GM12872 (cell line): ENCODE measurements around the gene FAF2.

ENCODE experiments used
- CTCF ChIP-seq: IDR thresholded peaks from 3 replicates; pipeline ENCODE4 v1.5.1; 2011; ENCODE audit warnings: low read depth, mild to moderate bottlenecking, low read length, moderate library complexity; ENCODE audit not compliant: insufficient read depth

FAF2 gene

DNA sequence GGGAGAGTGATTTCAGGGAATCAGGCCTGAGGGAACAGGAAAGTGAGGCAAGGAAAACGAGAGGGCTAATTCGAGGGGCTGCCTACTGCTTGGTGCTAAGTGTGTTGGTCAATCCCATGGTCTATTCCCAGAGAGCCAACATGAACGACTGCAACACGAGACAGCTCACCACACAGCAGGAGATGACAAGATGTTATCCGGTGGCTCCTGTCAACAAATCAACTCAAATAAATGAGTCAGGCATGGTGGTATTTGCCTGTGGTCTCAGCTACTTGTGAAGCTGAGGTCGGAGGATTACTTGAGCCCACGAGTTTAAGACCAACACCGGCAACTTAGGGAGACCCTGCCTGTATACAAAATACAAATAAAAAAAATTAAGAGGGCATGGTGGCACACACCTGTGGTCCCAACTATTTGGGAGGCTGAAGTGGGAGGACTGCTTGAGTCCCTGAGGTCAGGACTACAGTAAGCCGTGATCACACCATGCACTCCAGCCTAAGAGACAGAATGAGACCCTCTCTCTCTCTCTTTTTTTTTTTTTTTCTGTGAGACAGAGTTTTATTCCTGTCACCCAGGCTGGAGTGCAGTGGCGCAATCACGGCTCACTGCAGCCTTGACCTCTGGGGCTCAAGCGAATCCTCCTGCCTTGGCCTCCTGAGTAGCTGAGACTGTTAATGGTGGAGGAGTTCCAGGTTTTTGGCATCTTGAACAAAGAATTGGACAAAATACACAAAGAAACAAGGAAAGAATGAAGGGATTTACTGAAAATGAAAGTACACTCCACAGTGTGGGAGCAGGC is 9.0 kb upstream of the FAF2 start:
- no peak for TF ChIP-seq CTCF

DNA sequence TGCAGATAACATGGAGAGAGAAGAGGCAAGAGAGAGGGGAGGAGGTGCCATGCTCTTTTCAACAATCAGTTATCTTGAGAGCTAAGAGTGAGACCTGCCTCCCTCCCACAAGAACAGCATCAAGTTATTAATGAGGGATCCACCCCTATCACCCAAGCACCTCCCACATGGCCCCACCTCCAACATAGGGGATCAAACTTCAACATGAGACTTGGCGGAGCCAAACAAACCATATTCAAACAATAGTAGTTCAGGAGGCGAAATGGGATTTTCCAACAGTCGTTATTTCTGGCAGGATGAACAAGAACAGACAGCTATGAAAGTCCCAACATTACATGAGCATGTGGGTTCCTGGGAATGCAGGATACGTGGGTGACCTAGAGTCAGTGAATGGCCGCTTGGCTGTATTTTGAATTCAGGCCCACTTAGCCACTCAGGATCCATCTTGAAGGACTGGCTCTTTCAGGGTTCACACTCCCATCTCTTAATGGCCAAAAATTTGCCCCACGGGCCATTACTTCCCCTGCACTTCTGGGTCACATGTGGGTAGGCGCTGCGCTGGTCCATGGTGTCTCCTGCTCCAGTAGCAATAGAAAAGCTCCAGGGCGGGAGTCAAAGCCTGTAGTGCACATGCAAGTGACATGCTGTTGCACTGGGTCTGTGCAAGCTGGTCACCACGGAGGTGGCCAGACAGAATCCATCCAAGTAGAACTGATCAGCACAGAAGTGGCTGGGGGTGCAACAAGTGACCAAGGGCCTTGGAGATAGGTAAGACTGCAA is 7.1 kb upstream of the FAF2 start:
- no peak for TF ChIP-seq CTCF

DNA sequence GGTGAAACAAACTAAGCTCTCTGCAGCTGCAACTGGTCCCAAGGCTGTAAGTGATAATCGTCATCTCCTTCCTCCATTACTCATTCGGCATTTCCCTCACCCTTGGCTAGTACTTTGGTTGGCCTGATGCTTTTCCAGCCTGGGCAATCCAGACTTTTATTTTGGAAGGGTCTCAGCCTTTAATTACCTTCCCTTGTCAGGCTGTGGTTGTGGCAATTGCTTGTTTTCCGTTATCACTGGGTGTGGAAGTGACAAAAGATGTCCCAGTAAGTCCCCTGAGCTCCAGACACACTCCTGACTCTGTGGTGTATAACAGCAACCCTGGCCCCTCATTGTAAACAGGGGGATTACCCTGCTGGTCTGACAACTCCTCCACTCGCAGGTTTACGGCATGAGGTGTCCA is 6.3 kb upstream of the FAF2 start:
- no peak for TF ChIP-seq CTCF

- no peak for TF ChIP-seq CTCF
Observed at GRCh38 chr5:176444742-176445141, 3.4 kb upstream of the FAF2 start.

DNA sequence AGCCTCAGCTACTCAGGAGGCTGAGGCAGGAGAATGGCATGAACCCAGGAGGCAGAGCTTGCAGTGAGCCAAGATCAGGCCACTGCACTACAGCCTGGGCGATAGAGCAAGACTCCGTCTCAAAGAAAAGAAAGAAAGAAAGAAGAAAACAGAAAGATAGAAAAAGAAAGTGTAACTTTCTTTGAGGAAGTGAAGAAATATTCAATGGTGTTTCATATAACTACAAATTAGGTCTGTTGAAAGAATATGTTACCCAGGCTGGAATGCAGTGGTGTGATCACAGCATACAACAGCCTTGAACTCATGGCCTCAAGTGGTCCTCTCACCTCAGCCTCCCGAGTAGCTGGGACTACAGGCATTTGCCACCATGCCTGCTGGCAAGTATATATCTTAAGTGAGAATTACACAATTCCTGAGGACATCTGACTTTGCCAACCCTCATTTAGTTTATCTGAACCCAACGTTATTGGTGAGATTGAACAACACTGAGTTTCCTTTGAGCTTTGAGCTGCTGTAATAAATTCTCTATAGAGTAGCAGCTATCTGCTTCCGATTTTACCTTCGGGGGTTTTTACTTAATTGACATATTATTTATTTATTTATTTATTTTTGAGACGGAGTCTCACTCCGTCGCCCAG is 2.0 kb upstream of the FAF2 start:
- no peak for TF ChIP-seq CTCF

DNA sequence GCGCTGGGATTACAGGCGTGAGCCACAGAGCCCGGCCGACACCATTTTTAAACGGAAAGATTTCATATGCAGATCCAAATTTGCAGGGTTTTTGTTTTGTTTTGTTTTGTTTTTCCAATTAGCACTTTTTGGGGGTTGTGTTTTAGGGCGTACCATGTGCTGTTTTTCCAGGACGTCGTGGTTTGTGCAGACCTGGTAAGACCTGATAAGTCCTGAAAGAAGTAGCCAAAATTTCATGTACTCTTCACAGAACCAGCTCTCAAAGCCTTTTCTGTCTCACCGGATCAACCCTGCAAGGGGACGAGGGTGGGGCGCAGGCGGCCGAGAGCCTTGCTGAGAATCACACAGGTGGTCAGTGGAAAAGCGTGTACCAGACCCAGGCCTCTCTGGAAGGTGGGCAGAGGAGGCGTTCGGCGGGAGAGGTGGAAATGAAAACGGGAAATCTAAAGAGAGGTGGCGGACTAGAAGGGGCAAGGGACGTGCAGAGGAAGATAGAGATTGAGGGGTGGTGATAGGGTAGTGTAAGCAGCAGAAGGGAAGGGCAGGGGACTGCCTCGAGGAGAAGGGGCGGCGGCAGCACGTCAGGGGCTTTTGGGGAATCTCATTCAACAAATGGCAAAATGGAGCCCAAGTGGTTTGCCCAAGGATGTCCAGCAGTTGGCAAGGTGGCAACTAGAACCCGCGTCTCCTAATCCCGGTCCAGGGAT is 1.1 kb upstream of the FAF2 start:
- TF ChIP-seq CTCF: no peak

GRCh38 chr5:176447591-176447977 is 601 bp upstream of the FAF2 start:
- TF ChIP-seq CTCF: no peak
